ENCODE data around the gene MTRF1. TPM values are rescaled to one million over a fixed set of nuclear protein-coding genes. Genes with fewer than 3 reads are reported as not detected.
"Not testable (repeated sequence)": the region's sequence is repeated elsewhere in the genome, so short reads cannot be mapped to it uniquely, and the experiment has no call there.

MTRF1 gene
- total RNA-seq, 2 donors from 2014 or later: 24.2 to 30.3 TPM

GRCh38 chr13:41175576-41175975, 87.8 kb downstream of the MTRF1 start:
- not testable (repeated sequence) for H3K27ac Mint-ChIP-seq; H3K9me3 Mint-ChIP-seq; ATAC-seq (replicated peaks in 1 of 2); H3K27me3 Mint-ChIP-seq (ENCODE audit: low read depth); DNase-seq; H3K4me3 Mint-ChIP-seq
- H3K4me1 Mint-ChIP-seq (ENCODE audit: low read depth): peaks cover 19% of the 10 kb centered on the region
- H3K36me3 Mint-ChIP-seq (ENCODE audit: insufficient read depth in 2 of 2): peaks cover 5 to 13% of the 10 kb centered on the region in 2 donors

Other genes with a start within 250 kb of the MTRF1 start
- gene ELF1, start 244.3 kb downstream of the MTRF1 start, total RNA-seq: 100 to 1,000 TPM; 106 to 117 TPM
- 10 to 100 TPM in 1 of 2 donors, 1 to 10 TPM in 1; 9.9 to 12.1 TPM for gene WBP4, start 202.1 kb downstream of the MTRF1 start, total RNA-seq
- gene KBTBD6, start 130.8 kb downstream of the MTRF1 start, total RNA-seq: 1 to 10 TPM; 3.9 TPM
- 1 to 10 TPM; 4.2 to 4.6 TPM for gene KBTBD7, start 69.0 kb downstream of the MTRF1 start, total RNA-seq
- 10 to 100 TPM; 16.5 to 27.3 TPM for gene NAA16, start 47.7 kb upstream of the MTRF1 start, total RNA-seq
- 100 to 1,000 TPM in 1 of 2 donors, 10 to 100 TPM in 1; 85.1 to 111 TPM for gene RGCC, start 194.0 kb upstream of the MTRF1 start, total RNA-seq

Measured in activated T-cell treated with anti-CD3 and anti-CD28 coated beads, Interleukin-2, amount 50 U/mL, for 72 hours (primary cell).